GM12873 (cell line): ENCODE results near the gene ENOX1.

Source experiments
- TF ChIP-seq, protein P1 (sequence below): IDR thresholded peaks from 2 replicates; pipeline ENCODE4 v1.5.1; 2012; ENCODE audit warnings: low read depth, mild to moderate bottlenecking, moderate library complexity, low read length, control low read depth; ENCODE audit not compliant: insufficient read depth; ENCODE audit errors: missing control alignments

ENOX1 gene

DNA sequence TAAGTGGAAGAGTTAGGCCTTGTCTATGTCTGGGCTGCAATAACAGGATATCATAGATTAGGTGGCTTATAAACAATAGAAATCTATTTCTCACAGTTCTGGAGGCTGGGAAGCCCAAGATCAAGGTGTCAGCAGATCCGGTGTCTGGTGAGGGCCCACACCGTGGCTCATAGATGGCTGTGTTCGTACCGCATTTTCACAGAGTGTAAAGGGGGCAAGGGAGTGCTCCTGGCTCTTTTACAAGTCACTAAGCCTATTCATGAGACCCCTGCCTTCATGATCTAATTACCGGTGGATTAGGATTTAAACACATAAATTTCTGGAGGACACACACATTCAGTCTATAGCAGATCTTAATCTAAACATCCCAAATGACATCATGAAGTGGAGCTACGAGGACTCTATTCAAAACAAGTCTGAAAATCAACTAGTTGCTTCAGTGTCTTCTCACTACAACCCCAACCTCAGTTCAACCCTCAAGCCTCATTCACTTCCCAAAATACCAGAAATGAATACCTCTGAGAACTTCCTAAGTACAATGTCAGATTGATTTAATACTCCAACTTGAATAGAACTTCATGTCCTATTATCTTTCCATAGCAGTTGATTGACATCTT is 23.5 kb downstream of the ENOX1 start:
- TF ChIP-seq, protein P1, sequence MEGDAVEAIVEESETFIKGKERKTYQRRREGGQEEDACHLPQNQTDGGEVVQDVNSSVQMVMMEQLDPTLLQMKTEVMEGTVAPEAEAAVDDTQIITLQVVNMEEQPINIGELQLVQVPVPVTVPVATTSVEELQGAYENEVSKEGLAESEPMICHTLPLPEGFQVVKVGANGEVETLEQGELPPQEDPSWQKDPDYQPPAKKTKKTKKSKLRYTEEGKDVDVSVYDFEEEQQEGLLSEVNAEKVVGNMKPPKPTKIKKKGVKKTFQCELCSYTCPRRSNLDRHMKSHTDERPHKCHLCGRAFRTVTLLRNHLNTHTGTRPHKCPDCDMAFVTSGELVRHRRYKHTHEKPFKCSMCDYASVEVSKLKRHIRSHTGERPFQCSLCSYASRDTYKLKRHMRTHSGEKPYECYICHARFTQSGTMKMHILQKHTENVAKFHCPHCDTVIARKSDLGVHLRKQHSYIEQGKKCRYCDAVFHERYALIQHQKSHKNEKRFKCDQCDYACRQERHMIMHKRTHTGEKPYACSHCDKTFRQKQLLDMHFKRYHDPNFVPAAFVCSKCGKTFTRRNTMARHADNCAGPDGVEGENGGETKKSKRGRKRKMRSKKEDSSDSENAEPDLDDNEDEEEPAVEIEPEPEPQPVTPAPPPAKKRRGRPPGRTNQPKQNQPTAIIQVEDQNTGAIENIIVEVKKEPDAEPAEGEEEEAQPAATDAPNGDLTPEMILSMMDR: no peak

DNA sequence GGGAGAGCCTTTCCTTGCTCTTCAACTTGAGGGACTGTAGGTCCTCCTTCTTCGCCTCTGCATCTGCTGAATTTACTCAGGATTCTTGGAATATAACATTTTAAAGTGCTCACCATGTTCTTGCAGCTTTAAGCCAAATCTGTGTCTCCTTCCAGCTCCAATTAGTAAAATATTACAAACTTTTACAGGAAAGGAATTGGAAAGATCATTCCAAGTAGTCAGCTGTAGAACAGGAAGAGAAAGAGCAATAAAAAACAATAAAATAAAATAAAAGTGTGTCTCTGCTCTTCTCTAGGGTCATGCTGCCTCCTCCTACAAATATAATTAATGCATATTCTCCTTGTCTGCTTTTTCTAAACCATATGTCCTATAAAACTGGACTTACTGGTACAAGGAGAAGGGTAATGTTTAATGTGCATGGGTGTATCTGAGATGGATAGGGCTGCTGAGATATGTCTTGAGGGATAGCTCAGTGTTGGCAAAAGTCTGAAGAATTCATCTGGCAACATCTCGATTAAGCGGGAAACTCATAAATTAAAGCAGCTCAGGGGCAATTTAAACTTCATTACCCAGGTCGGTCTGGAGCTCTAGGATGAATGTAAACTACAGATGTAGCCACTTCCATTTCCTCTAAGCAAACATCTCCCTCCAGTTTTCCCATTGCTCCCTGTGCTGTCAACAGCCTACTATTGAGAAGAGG is 25.0 kb downstream of the ENOX1 start:
- TF ChIP-seq, protein P1: no peak

GRCh38 chr13:43760257-43760656 is 26.5 kb downstream of the ENOX1 start:
- TF ChIP-seq, protein P1: no peak

DNA sequence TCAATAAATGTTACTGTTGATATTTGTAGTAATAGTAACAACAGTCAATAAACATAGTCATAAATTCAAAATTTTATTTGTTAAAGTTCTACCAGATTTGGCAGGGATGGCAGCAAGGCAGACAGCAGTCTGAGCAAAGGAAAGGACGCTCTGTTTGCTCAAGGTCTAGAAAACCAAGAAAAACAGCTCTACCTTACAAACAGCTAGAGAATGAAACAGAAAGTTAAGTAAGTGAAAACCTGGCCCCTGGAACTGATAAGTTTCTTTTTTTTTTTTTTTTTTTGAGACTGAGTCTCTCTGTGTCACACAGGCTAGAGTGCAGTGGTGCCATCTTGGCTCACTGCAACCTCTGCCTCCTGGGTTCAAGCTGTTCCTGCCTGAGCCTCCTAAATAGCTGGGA is 27.9 kb downstream of the ENOX1 start:
- TF ChIP-seq, protein P1: no peak

GRCh38 chr13:43757266-43757665 is 29.5 kb downstream of the ENOX1 start:
- TF ChIP-seq, protein P1: no peak

DNA sequence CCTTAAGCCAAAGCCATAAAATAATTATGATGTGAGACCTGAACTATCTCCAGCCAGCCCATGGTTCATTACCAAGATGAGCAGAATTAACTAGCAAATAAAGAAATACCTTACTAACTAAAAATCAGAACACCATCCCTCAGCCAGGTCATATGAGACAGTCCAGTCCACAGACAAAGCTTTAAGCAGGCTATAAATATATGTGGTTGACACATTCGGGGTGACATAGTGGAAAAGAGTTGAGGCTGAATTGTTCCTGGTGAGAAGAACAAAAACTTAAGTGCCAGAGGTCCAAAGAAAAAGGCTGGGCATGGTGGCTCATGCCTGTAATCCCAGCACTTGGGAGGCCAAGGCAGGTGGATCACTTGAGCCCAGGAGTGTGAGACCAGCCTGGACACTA is 30.9 kb downstream of the ENOX1 start:
- TF ChIP-seq, protein P1: no peak

- TF ChIP-seq, protein P1: no peak
These were observed 35.1 kb downstream of the ENOX1 start for GRCh38 chr13:43751624-43752023.
